Measurements from ENCODE around the gene UVRAG.

UVRAG gene

DNA sequence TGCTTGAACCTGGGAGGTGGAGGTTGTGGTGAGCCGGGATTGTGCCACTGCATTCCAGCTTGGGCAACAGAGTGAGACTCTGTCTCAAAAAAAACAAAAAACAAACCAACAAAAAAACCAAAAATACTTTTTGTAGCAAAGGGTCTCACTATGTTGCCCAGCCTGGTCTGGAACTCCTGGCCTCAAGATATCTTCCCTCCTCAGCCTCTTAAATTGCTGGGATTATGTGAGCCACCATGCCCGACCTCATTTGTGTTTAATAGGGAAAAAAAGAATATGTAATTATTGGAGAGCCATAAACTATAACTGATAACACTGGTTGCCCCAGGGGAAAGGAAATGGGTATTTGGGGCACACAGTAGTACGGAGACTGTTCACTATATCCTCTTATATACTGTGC lies 19.7 kb downstream of the UVRAG start:
- TF ChIP-seq, protein P1, sequence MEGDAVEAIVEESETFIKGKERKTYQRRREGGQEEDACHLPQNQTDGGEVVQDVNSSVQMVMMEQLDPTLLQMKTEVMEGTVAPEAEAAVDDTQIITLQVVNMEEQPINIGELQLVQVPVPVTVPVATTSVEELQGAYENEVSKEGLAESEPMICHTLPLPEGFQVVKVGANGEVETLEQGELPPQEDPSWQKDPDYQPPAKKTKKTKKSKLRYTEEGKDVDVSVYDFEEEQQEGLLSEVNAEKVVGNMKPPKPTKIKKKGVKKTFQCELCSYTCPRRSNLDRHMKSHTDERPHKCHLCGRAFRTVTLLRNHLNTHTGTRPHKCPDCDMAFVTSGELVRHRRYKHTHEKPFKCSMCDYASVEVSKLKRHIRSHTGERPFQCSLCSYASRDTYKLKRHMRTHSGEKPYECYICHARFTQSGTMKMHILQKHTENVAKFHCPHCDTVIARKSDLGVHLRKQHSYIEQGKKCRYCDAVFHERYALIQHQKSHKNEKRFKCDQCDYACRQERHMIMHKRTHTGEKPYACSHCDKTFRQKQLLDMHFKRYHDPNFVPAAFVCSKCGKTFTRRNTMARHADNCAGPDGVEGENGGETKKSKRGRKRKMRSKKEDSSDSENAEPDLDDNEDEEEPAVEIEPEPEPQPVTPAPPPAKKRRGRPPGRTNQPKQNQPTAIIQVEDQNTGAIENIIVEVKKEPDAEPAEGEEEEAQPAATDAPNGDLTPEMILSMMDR (IDR thresholded peaks at IDR 0.05; ENCODE audit: low read depth, low read length), result no peak
- no peak for TF ChIP-seq EZH2phosphoT487 (IDR thresholded peaks at IDR 0.05; ENCODE audit: low read depth)
- H3K27ac ChIP-seq (ENCODE audit: low read length), result no peak overlapping the region

DNA sequence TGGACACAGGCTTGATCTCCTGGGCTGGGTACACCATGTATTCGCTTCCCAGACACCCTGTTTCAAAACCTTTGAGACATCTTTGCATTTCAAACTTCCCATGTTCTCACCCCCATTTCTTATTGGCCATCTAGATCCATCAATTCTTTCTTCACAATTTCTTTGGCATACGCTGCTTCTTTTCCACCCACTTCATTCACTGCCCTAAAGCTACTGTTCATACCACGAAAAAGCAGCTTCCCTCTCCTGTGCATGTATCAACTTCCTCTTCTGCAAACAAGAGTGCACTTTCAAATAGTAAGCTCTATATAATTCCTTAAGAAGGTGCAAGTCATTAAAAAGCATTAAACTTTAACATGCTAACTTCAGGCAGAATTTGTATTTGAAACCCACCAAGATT lies 21.4 kb downstream of the UVRAG start:
- H3K27ac ChIP-seq (ENCODE audit: low read length), result peak overlapping the region; percentile 43

More for the DNA sequence above, 19.7 kb downstream of the UVRAG start:
- peaks cover 31% of the 10 kb centered on the region for H3K4me1 ChIP-seq (ENCODE audit: low read length)
- no peak overlapping the region for H2AFZ ChIP-seq (ENCODE audit: low read depth, low read length)
- peaks cover 45% of the 10 kb centered on the region for H3K36me3 ChIP-seq (replicated peaks; ENCODE audit: low read depth, low read length)
- peaks cover 89% of the 10 kb centered on the region for H4K20me1 ChIP-seq (ENCODE audit: insufficient read depth, low read length)
- no peak overlapping the region for H3K4me2 ChIP-seq (ENCODE audit: low read length)
- H3K9me3 ChIP-seq (ENCODE audit: insufficient read depth, low read length), result no peaks in the 10 kb centered on the region
- H3K9ac ChIP-seq (ENCODE audit: low read length), result no peak overlapping the region
- H3K4me3 ChIP-seq (ENCODE audit: low read length), result no peak overlapping the region
- no peaks in the 10 kb centered on the region for H3K27me3 ChIP-seq (ENCODE audit: low read depth, low read length)
- peaks cover 100% of the 10 kb centered on the region for H3K79me2 ChIP-seq (ENCODE audit: low read length)

DNA sequence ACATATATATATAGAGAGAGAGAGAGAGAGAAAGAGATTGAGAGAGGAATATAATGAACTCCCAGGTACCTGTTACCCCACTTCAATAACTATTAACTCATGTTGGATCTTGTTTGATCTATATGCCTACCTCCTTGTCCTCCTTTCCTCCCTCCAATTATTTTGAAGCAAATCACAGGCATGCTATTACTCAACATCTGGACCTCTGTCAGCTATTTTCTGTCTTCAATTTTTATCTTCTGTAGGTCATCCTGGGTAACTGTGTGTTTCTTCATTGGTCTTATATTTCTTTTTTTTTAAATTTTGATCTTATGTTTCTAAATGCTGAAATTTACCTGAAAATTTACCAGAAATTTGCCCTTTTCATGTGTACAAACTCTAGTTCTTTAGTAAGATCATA lies 24.8 kb downstream of the UVRAG start:
- Histone ChIP-seq H3K27ac (ENCODE audit: low read length) (no peak overlapping the region), H3K9me3 (ENCODE audit: insufficient read depth, low read length) (no peaks in the 10 kb centered on the region), H3K4me2 (ENCODE audit: low read length) (no peak overlapping the region), H3K9ac (ENCODE audit: low read length) (no peak overlapping the region), H3K4me3 (ENCODE audit: low read length) (no peak overlapping the region), H4K20me1 (ENCODE audit: insufficient read depth, low read length) (peaks cover 86% of the 10 kb centered on the region), H3K36me3 (replicated peaks; ENCODE audit: low read depth, low read length) (peaks cover 26% of the 10 kb centered on the region), H3K79me2 (ENCODE audit: low read length) (peaks cover 100% of the 10 kb centered on the region), H2AFZ (ENCODE audit: low read depth, low read length) (no peak overlapping the region), H3K4me1 (ENCODE audit: low read length) (peaks cover 29% of the 10 kb centered on the region), H3K27me3 (ENCODE audit: low read depth, low read length) (no peaks in the 10 kb centered on the region)
- TF ChIP-seq, protein P1 (IDR thresholded peaks at IDR 0.05; ENCODE audit: low read depth, low read length), result no peak
- TF ChIP-seq EZH2phosphoT487 (IDR thresholded peaks at IDR 0.05; ENCODE audit: low read depth), result no peak

More for the DNA sequence above, 21.4 kb downstream of the UVRAG start:
- no peak overlapping the region for H3K9ac ChIP-seq (ENCODE audit: low read length)
- H3K9me3 ChIP-seq (ENCODE audit: insufficient read depth, low read length), result no peaks in the 10 kb centered on the region
- H3K4me1 ChIP-seq (ENCODE audit: low read length), result peaks cover 31% of the 10 kb centered on the region
- H3K36me3 ChIP-seq (replicated peaks; ENCODE audit: low read depth, low read length), result peaks cover 32% of the 10 kb centered on the region
- H3K79me2 ChIP-seq (ENCODE audit: low read length), result peaks cover 100% of the 10 kb centered on the region
- TF ChIP-seq, protein P1 (IDR thresholded peaks at IDR 0.05; ENCODE audit: low read depth, low read length), result no peak
- TF ChIP-seq EZH2phosphoT487 (IDR thresholded peaks at IDR 0.05; ENCODE audit: low read depth), result no peak
- H4K20me1 ChIP-seq (ENCODE audit: insufficient read depth, low read length), result peaks cover 90% of the 10 kb centered on the region
- H3K27me3 ChIP-seq (ENCODE audit: low read depth, low read length), result no peaks in the 10 kb centered on the region
- H2AFZ ChIP-seq (ENCODE audit: low read depth, low read length), result no peak overlapping the region
- no peak overlapping the region for H3K4me3 ChIP-seq (ENCODE audit: low read length)
- peak overlapping the region; percentile 42 for H3K4me2 ChIP-seq (ENCODE audit: low read length)

DNA sequence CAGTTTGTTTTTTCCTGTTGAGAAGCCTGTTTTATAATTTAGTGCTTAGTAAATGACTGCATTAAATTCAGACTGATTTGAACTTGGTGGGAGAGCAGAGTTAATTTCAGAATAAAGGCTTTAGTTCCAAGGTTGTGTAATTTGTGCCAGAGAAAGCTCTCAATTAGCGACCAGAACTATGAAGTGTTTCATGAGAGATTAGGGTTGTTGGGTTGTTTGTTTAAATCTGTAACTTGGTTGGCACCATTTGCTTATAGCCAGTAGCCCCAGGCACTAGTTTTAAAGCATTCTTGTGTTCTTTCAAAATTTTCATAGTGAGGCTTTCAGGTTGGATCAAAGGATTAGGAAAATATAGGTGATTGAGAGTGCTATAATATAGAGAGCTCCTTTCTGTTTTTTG lies 25.5 kb downstream of the UVRAG start:
- H3K79me2 ChIP-seq (ENCODE audit: low read length), result peaks cover 100% of the 10 kb centered on the region

More for the DNA sequence above, 25.5 kb downstream of the UVRAG start:
- Histone ChIP-seq H3K4me2 (ENCODE audit: low read length) (no peak overlapping the region), H3K9ac (ENCODE audit: low read length) (no peak overlapping the region), H3K27me3 (ENCODE audit: low read depth, low read length) (no peaks in the 10 kb centered on the region), H4K20me1 (ENCODE audit: insufficient read depth, low read length) (peaks cover 87% of the 10 kb centered on the region), H3K27ac (ENCODE audit: low read length) (no peak overlapping the region), H3K4me1 (ENCODE audit: low read length) (peaks cover 23% of the 10 kb centered on the region), H3K36me3 (replicated peaks; ENCODE audit: low read depth, low read length) (peaks cover 30% of the 10 kb centered on the region), H3K4me3 (ENCODE audit: low read length) (no peak overlapping the region), H2AFZ (ENCODE audit: low read depth, low read length) (no peak overlapping the region), H3K9me3 (ENCODE audit: insufficient read depth, low read length) (no peaks in the 10 kb centered on the region)
- TF ChIP-seq, protein P1 (IDR thresholded peaks at IDR 0.05; ENCODE audit: low read depth, low read length), result no peak
- no peak for TF ChIP-seq EZH2phosphoT487 (IDR thresholded peaks at IDR 0.05; ENCODE audit: low read depth)

Measured in OCI-LY3 (cell line).